ENCODE data around the gene B3GNT5. TPM values are rescaled to one million over a fixed set of nuclear protein-coding genes. Genes with fewer than 3 reads are reported as not detected.
A peak's percentile ranks its signal among the peaks of the same experiment; 100 is the strongest.

Gene B3GNT5
- total and polyA plus RNA-seq, 2 donors (not counting 1 experiment from before 2014, with no cell fraction given), result 0.96 to 1.3 TPM

GRCh38 chr3:183301937-183302580 lies 49.0 kb downstream of the B3GNT5 start:
- H3K27ac ChIP-seq (ENCODE audit: insufficient read depth, low read length), result no peak overlapping the region
- H4K20me1 ChIP-seq (ENCODE audit: control insufficient read depth, extremely low read depth, insufficient read depth, low read length), result no peaks in the 10 kb centered on the region
- H3K36me3 ChIP-seq (ENCODE audit: control insufficient read depth, insufficient read depth, low read length), result no peaks in the 10 kb centered on the region
- H3K79me2 ChIP-seq (ENCODE audit: control insufficient read depth, insufficient read depth, low read length), result no peaks in the 10 kb centered on the region
- no peak overlapping the region for H3K9ac ChIP-seq (ENCODE audit: insufficient read depth, low read length)
- peak in 1 of 2 donors; percentile 25 for DNase-seq (ENCODE audit: low read depth in 2 of 2)
- H3K4me1 ChIP-seq (ENCODE audit: control insufficient read depth, extremely low read depth, insufficient read depth, low read length), result no peaks in the 10 kb centered on the region
- peaks cover 8% of the 10 kb centered on the region for H3K27me3 ChIP-seq (ENCODE audit: control insufficient read depth, insufficient read depth, low read length)
- no peaks in the 10 kb centered on the region for H3K9me3 ChIP-seq (ENCODE audit: control insufficient read depth, insufficient read depth, low read depth, low read length)
- H2AFZ ChIP-seq (ENCODE audit: low read length), result no peak overlapping the region
- no peak for TF ChIP-seq EZH2 (IDR thresholded peaks at IDR 0.05; ENCODE audit: low read length, missing control alignments)
- TF ChIP-seq CTCF (conservative IDR thresholded peaks at IDR 0.05 in 1 of 2, IDR thresholded peaks at IDR 0.05 in 1 of 2; ENCODE audit: low read depth in 1 of 2, low read length in 2 of 2), result no peak
- no peak overlapping the region for H3K4me2 ChIP-seq (ENCODE audit: extremely low read depth, insufficient read depth, low read length)
- no peak overlapping the region for H3K4me3 ChIP-seq (replicated peaks in 1 of 4; ENCODE audit: control extremely low read depth in 1 of 4, insufficient read depth in 1 of 4, low read depth in 3 of 4, low read length in 4 of 4)

GRCh38 chr3:183303690-183304089 lies 50.6 kb downstream of the B3GNT5 start:
- no peak overlapping the region for H3K4me2 ChIP-seq (ENCODE audit: extremely low read depth, insufficient read depth, low read length)
- no peaks in the 10 kb centered on the region for H4K20me1 ChIP-seq (ENCODE audit: control insufficient read depth, extremely low read depth, insufficient read depth, low read length)
- H3K9ac ChIP-seq (ENCODE audit: insufficient read depth, low read length), result no peak overlapping the region
- H3K4me1 ChIP-seq (ENCODE audit: control insufficient read depth, extremely low read depth, insufficient read depth, low read length), result no peaks in the 10 kb centered on the region
- H3K4me3 ChIP-seq (replicated peaks in 1 of 4; ENCODE audit: control extremely low read depth in 1 of 4, insufficient read depth in 1 of 4, low read depth in 3 of 4, low read length in 4 of 4), result no peak overlapping the region
- H3K79me2 ChIP-seq (ENCODE audit: control insufficient read depth, insufficient read depth, low read length), result no peaks in the 10 kb centered on the region
- H2AFZ ChIP-seq (ENCODE audit: low read length), result no peak overlapping the region
- H3K27me3 ChIP-seq (ENCODE audit: control insufficient read depth, insufficient read depth, low read length), result peaks cover 11% of the 10 kb centered on the region
- H3K9me3 ChIP-seq (ENCODE audit: control insufficient read depth, insufficient read depth, low read depth, low read length), result no peaks in the 10 kb centered on the region
- TF ChIP-seq EZH2 (IDR thresholded peaks at IDR 0.05; ENCODE audit: low read length, missing control alignments) (no peak), CTCF (conservative IDR thresholded peaks at IDR 0.05 in 1 of 2, IDR thresholded peaks at IDR 0.05 in 1 of 2; ENCODE audit: low read depth in 1 of 2, low read length in 2 of 2) (no peak)
- H3K36me3 ChIP-seq (ENCODE audit: control insufficient read depth, insufficient read depth, low read length), result no peaks in the 10 kb centered on the region
- no peak overlapping the region for H3K27ac ChIP-seq (ENCODE audit: insufficient read depth, low read length)
- no peak for DNase-seq (ENCODE audit: low read depth in 2 of 2)

GRCh38 chr3:183306798-183307671 lies 54.0 kb downstream of the B3GNT5 start:
- Histone ChIP-seq H3K9ac (ENCODE audit: insufficient read depth, low read length) (no peak overlapping the region), H3K27me3 (ENCODE audit: control insufficient read depth, insufficient read depth, low read length) (peaks cover 15% of the 10 kb centered on the region), H3K9me3 (ENCODE audit: control insufficient read depth, insufficient read depth, low read depth, low read length) (no peaks in the 10 kb centered on the region), H3K27ac (ENCODE audit: insufficient read depth, low read length) (no peak overlapping the region), H2AFZ (ENCODE audit: low read length) (no peak overlapping the region), H3K4me3 (replicated peaks in 1 of 4; ENCODE audit: control extremely low read depth in 1 of 4, insufficient read depth in 1 of 4, low read depth in 3 of 4, low read length in 4 of 4) (no peak overlapping the region), H4K20me1 (ENCODE audit: control insufficient read depth, extremely low read depth, insufficient read depth, low read length) (no peaks in the 10 kb centered on the region), H3K4me2 (ENCODE audit: extremely low read depth, insufficient read depth, low read length) (no peak overlapping the region), H3K79me2 (ENCODE audit: control insufficient read depth, insufficient read depth, low read length) (no peaks in the 10 kb centered on the region), H3K36me3 (ENCODE audit: control insufficient read depth, insufficient read depth, low read length) (no peaks in the 10 kb centered on the region), H3K4me1 (ENCODE audit: control insufficient read depth, extremely low read depth, insufficient read depth, low read length) (no peaks in the 10 kb centered on the region)
- no peak for TF ChIP-seq CTCF (conservative IDR thresholded peaks at IDR 0.05 in 1 of 2, IDR thresholded peaks at IDR 0.05 in 1 of 2; ENCODE audit: low read depth in 1 of 2, low read length in 2 of 2)
- no peak for TF ChIP-seq EZH2 (IDR thresholded peaks at IDR 0.05; ENCODE audit: low read length, missing control alignments)
- peak; percentile 75 to 82 for DNase-seq (ENCODE audit: low read depth in 2 of 2)

All from fibroblast of lung (primary cell).